ENCODE results near the gene TMED1. TPM values are rescaled to one million over a fixed set of nuclear protein-coding genes. Genes with fewer than 3 reads are reported as not detected.

TMED1 gene
- total and polyA plus RNA-seq, 10 donors = 13.1 to 30.5 (median 19.3) TPM

DNA sequence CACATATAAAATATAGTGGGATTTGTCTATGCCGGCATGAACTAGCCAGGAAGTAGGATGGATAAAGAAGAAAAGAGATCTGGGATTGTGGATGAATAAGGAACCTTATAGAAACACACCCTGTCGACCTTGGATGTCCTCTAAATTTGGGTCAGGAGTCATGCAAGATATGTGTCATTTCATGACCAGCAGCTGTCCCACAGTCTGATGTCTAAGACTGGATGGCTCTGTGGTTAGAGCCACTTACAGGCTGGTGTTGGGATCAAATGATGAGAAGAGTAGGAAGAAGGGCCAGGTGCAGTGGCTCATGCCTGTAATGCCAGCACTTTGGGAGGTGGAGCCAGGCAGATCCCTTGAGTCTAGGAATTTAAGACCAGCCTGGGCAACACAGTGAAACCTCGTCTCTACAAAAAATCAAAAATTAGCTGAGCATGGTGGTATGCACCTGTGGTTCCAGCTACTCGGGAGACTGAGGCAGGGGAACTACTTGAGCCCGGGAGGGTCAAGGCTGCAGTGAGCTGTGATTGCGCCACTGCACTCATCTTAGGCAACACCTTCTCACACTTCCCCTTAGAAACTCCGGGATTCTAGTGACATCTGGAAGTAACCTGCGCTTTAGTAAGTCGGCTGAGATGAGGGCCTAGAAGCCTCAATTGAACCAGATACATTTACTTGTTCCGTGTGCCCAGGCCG, 30.8 kb downstream of the TMED1 start:
- H3K27ac ChIP-seq = peak overlapping the region in 6 of 8 donors; percentile 31 to 86 (median 64)
- TF ChIP-seq POLR2A (IDR thresholded peaks at IDR 0.05) = no peak
- TF ChIP-seq POLR2AphosphoS5 (IDR thresholded peaks at IDR 0.05) = peak in 1 of 3 donors; percentile 69
- TF ChIP-seq CTCF (IDR thresholded peaks at IDR 0.05 in 8 of 11, conservative IDR thresholded peaks at IDR 0.05 in 3 of 11) = no peak
- intact Hi-C loops (cut with DNase I; ENCODE audit: low total_unique reads) = no loop called here
- H3K9me3 ChIP-seq = no peaks in the 10 kb centered on the region
- 59 to 86% (median 75%) methylated on average over 11 of the region's 11 CpGs for WGBS, 5 donors
- H3K36me3 ChIP-seq = peaks cover 0 to 100% (median 71%) of the 10 kb centered on the region in 6 donors
- no peak for DNase-seq
- H3K4me1 ChIP-seq = peaks cover 0 to 57% (median 22%) of the 10 kb centered on the region in 6 donors
- H3K27me3 ChIP-seq (replicated peaks in 1 of 7) = no peaks in the 10 kb centered on the region
- no peak overlapping the region for H3K4me3 ChIP-seq

DNA sequence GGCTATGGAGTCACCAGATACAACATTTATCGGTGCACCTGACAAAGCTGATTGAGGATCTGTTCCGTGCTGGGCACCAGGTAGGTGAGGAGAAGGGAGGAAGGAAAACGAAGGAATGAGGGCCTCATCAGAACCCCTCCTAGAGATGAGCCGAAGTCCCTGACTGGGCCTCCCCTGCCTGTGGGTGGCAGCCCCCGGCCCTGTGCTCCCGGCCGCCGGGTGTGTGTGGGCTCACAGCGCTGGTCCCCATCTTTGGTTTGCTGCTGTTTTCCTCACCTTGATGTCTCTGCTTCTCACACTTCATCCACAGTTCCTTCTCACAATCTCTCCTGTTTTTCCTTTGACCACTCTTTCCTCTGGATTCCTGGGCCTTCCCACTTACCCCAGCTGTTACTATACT, 32.8 kb downstream of the TMED1 start:
- Histone ChIP-seq H3K36me3 (peaks cover 0 to 100% (median 70%) of the 10 kb centered on the region in 6 donors), H3K9me3 (no peaks in the 10 kb centered on the region), H3K27ac (peak overlapping the region in 1 of 8 donors; percentile 86), H3K27me3 (replicated peaks in 1 of 7) (no peaks in the 10 kb centered on the region), H3K4me1 (peaks cover 0 to 44% (median 13%) of the 10 kb centered on the region in 6 donors), H3K4me3 (no peak overlapping the region)
- 93 to 99% (median 98%) methylated on average over 8 to 9 of the region's 9 CpGs for WGBS, 5 donors
- DNase-seq = no peak
- intact Hi-C loops (cut with DNase I; ENCODE audit: low total_unique reads) = no loop called here
- TF ChIP-seq CTCF (IDR thresholded peaks at IDR 0.05 in 8 of 11, conservative IDR thresholded peaks at IDR 0.05 in 3 of 11) (no peak), POLR2A (IDR thresholded peaks at IDR 0.05) (no peak), POLR2AphosphoS5 (IDR thresholded peaks at IDR 0.05) (peak in 1 of 3 donors; percentile 50)

DNA sequence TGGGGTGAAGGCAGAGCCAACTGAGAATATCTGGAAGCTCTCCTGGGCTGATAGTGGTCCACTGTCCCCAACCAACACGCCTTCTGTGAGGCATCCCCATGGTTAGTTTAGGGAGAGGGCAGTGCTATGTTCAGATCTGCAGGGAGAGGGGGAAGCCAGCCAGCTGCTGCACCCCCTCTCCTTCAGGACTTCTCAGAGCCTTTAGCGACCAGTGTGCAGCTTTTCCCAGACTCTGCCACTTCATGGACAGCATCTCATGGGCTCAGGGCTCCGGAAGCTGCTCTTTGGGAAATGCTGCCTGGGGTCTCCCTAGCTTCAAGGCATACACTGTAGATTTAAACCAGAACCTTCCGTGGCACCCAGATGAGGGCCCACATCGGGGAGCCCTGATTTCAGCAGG, 33.5 kb downstream of the TMED1 start:
- Histone ChIP-seq H3K9me3 (no peaks in the 10 kb centered on the region), H3K27me3 (replicated peaks in 1 of 7) (no peaks in the 10 kb centered on the region), H3K4me3 (no peak overlapping the region), H3K4me1 (peaks cover 0 to 46% (median 20%) of the 10 kb centered on the region in 6 donors), H3K27ac (no peak overlapping the region), H3K36me3 (peaks cover 0 to 100% (median 76%) of the 10 kb centered on the region in 6 donors)
- WGBS, 5 donors = 92 to 100% (median 96%) methylated on average over 2 to 5 of the region's 5 CpGs
- no peak for DNase-seq
- TF ChIP-seq POLR2AphosphoS5 (IDR thresholded peaks at IDR 0.05) (no peak), POLR2A (IDR thresholded peaks at IDR 0.05) (no peak), CTCF (IDR thresholded peaks at IDR 0.05 in 8 of 11, conservative IDR thresholded peaks at IDR 0.05 in 3 of 11) (no peak)
- intact Hi-C loops (cut with DNase I; ENCODE audit: low total_unique reads) = no loop called here

DNA sequence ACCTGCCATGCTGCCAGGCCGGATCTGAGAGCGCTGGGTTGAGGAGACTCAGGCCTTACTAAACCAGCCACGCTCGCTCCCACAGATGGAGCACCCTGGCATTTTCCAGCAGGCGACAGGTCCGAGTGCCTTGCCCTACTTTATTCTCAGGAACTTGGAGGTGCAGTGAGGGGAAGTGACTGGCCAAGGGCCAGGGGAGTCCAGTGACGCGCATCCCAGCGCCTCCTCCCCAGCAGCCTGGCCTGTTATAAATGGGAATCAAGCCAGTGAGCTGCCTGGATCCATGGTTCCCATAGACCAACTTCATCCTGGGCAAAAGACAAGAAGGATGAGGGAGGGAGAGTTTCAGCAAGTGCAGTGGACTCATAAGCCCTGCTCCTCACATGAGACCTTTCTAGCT, 35.5 kb downstream of the TMED1 start:
- intact Hi-C loops (cut with DNase I; ENCODE audit: low total_unique reads) = no loop called here
- H3K27ac ChIP-seq = peak overlapping the region in 2 of 8 donors; percentile 9 to 84
- peak in 1 of 3 donors; percentile 28 for TF ChIP-seq POLR2AphosphoS5 (IDR thresholded peaks at IDR 0.05)
- no peak for TF ChIP-seq POLR2A (IDR thresholded peaks at IDR 0.05)

More for the DNA sequence above, 35.5 kb downstream of the TMED1 start:
- WGBS, 5 donors = 67 to 87% (median 79%) methylated on average over 5 to 9 of the region's 9 CpGs
- Histone ChIP-seq H3K27me3 (replicated peaks in 1 of 7) (no peaks in the 10 kb centered on the region), H3K9me3 (no peaks in the 10 kb centered on the region), H3K4me1 (peaks cover 0 to 56% (median 29%) of the 10 kb centered on the region in 6 donors), H3K4me3 (no peak overlapping the region), H3K36me3 (peaks cover 0 to 100% (median 86%) of the 10 kb centered on the region in 6 donors)
- no peak for DNase-seq
